ENCODE measurements around the gene TNFRSF18. TPM values are rescaled to one million over a fixed set of nuclear protein-coding genes. Genes with fewer than 3 reads are reported as not detected.

TNFRSF18 gene
- total RNA-seq, 1 donor from 2014 or later = not detected

- no peaks in the 10 kb centered on the region for H3K9me3 Mint-ChIP-seq (ENCODE audit: low read depth)
- TF ChIP-seq, protein P1, sequence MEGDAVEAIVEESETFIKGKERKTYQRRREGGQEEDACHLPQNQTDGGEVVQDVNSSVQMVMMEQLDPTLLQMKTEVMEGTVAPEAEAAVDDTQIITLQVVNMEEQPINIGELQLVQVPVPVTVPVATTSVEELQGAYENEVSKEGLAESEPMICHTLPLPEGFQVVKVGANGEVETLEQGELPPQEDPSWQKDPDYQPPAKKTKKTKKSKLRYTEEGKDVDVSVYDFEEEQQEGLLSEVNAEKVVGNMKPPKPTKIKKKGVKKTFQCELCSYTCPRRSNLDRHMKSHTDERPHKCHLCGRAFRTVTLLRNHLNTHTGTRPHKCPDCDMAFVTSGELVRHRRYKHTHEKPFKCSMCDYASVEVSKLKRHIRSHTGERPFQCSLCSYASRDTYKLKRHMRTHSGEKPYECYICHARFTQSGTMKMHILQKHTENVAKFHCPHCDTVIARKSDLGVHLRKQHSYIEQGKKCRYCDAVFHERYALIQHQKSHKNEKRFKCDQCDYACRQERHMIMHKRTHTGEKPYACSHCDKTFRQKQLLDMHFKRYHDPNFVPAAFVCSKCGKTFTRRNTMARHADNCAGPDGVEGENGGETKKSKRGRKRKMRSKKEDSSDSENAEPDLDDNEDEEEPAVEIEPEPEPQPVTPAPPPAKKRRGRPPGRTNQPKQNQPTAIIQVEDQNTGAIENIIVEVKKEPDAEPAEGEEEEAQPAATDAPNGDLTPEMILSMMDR (IDR thresholded peaks at IDR 0.05) = no peak
- no peak overlapping the region for H3K4me3 Mint-ChIP-seq (ENCODE audit: unreplicated experiment)
- peaks cover 23% of the 10 kb centered on the region for H3K4me1 Mint-ChIP-seq (ENCODE audit: low read depth)
- H3K36me3 Mint-ChIP-seq (ENCODE audit: low read depth) = peaks cover 7% of the 10 kb centered on the region
- no peaks in the 10 kb centered on the region for H3K27me3 Mint-ChIP-seq (ENCODE audit: low read depth)
- H3K27ac Mint-ChIP-seq (ENCODE audit: unreplicated experiment) = no peak overlapping the region
- DNase-seq (ENCODE audit: low spot score) = no peak
Measured at GRCh38 chr1:1236945-1237873, 30.8 kb upstream of the TNFRSF18 start.

- H3K4me1 Mint-ChIP-seq (ENCODE audit: low read depth) = peaks cover 23% of the 10 kb centered on the region
- TF ChIP-seq, protein P1 (IDR thresholded peaks at IDR 0.05) = no peak
Measured at GRCh38 chr1:1236176-1236763, 29.9 kb upstream of the TNFRSF18 start.

GRCh38 chr1:1235016-1235744 lies 28.8 kb upstream of the TNFRSF18 start:
- no peaks in the 10 kb centered on the region for H3K9me3 Mint-ChIP-seq (ENCODE audit: low read depth)

More at GRCh38 chr1:1236176-1236763, 29.9 kb upstream of the TNFRSF18 start:
- H3K36me3 Mint-ChIP-seq (ENCODE audit: low read depth) = peaks cover 7% of the 10 kb centered on the region
- H3K9me3 Mint-ChIP-seq (ENCODE audit: low read depth) = no peaks in the 10 kb centered on the region
- no peak overlapping the region for H3K27ac Mint-ChIP-seq (ENCODE audit: unreplicated experiment)
- H3K4me3 Mint-ChIP-seq (ENCODE audit: unreplicated experiment) = no peak overlapping the region
- H3K27me3 Mint-ChIP-seq (ENCODE audit: low read depth) = no peaks in the 10 kb centered on the region
- DNase-seq (ENCODE audit: low spot score) = no peak

DNA sequence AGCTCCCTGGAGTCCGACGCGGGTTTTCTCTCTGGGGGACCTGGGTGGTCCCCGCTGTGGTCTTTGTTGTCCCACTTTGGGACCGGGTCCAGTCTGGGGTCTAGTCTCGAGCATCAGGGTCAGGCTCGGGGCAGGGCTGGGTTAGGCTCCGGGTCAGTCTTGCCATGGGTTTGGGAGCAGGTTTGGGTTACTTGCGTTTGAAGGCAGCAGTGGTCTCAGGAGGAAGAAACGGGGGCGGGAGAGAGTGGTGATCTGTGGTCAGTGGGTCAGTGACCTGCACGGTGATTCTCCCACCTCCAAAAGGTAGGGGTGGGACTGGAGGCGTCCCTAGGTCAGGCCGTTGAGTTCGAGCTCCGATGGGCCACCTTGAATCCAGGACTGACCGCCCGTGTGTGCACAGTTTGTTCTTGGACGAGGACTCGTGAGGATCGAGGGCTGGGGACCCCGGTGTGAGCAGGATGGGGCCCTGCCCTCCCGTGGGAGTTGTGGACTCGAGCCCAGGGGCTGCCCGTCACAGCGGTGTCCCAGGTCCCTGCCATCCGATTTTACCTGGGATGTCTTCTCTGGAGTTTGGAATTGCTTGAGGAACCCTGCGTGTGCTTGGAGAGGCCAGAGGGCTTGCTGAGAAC lies 27.9 kb upstream of the TNFRSF18 start:
- TF ChIP-seq, protein P1 (IDR thresholded peaks at IDR 0.05) = no peak
- Mint-ChIP-seq H3K36me3 (ENCODE audit: low read depth) (peaks cover 7% of the 10 kb centered on the region), H3K4me1 (ENCODE audit: low read depth) (peaks cover 37% of the 10 kb centered on the region), H3K4me3 (ENCODE audit: unreplicated experiment) (peak overlapping the region; percentile 63), H3K27ac (ENCODE audit: unreplicated experiment) (no peak overlapping the region), H3K9me3 (ENCODE audit: low read depth) (no peaks in the 10 kb centered on the region), H3K27me3 (ENCODE audit: low read depth) (no peaks in the 10 kb centered on the region)
- DNase-seq (ENCODE audit: low spot score) = no peak

More at GRCh38 chr1:1235016-1235744, 28.8 kb upstream of the TNFRSF18 start:
- Mint-ChIP-seq H3K27me3 (ENCODE audit: low read depth) (no peaks in the 10 kb centered on the region), H3K27ac (ENCODE audit: unreplicated experiment) (no peak overlapping the region), H3K4me1 (ENCODE audit: low read depth) (peaks cover 32% of the 10 kb centered on the region), H3K36me3 (ENCODE audit: low read depth) (peaks cover 7% of the 10 kb centered on the region), H3K4me3 (ENCODE audit: unreplicated experiment) (no peak overlapping the region)
- DNase-seq (ENCODE audit: low spot score) = no peak
- TF ChIP-seq, protein P1 (IDR thresholded peaks at IDR 0.05) = no peak

- peaks cover 37% of the 10 kb centered on the region for H3K4me1 Mint-ChIP-seq (ENCODE audit: low read depth)
- no peaks in the 10 kb centered on the region for H3K9me3 Mint-ChIP-seq (ENCODE audit: low read depth)
- no peak overlapping the region for H3K27ac Mint-ChIP-seq (ENCODE audit: unreplicated experiment)
- TF ChIP-seq, protein P1 (IDR thresholded peaks at IDR 0.05) = no peak
- no peak for DNase-seq (ENCODE audit: low spot score)
- peaks cover 7% of the 10 kb centered on the region for H3K36me3 Mint-ChIP-seq (ENCODE audit: low read depth)
- H3K4me3 Mint-ChIP-seq (ENCODE audit: unreplicated experiment) = peak overlapping the region; percentile 63
- H3K27me3 Mint-ChIP-seq (ENCODE audit: low read depth) = no peaks in the 10 kb centered on the region
Measured at GRCh38 chr1:1233567-1233892, 27.1 kb upstream of the TNFRSF18 start.

Measured in chondrocyte (in vitro differentiated cells).